Ishikawa (cell line): ENCODE measurements around the gene ZNF14.

Source experiments
- EGR1 ChIP-seq: IDR thresholded peaks from 2 replicates; pipeline ENCODE4 v1.6.1; 2012
- EP300 ChIP-seq: IDR thresholded peaks from 2 replicates; pipeline ENCODE4 v1.6.1; 2012; ENCODE audit warnings: borderline replicate concordance
- FOXM1 ChIP-seq: IDR thresholded peaks from 2 replicates; pipeline ENCODE4 v1.6.1; 2012; ENCODE audit warnings: low read depth, borderline replicate concordance
- NFIC ChIP-seq: IDR thresholded peaks from 2 replicates; pipeline ENCODE4 v1.6.1; 2012
- RAD21 ChIP-seq: IDR thresholded peaks from 2 replicates; pipeline ENCODE4 v1.6.1; 2012; ENCODE audit warnings: low read depth
- REST ChIP-seq: IDR thresholded peaks from 2 replicates; pipeline ENCODE4 v1.6.1; 2012; ENCODE audit warnings: low read depth, mild to moderate bottlenecking
- TCF12 ChIP-seq: IDR thresholded peaks from 2 replicates; pipeline ENCODE4 v1.6.1; 2012; ENCODE audit warnings: low read depth
- TEAD4 ChIP-seq: IDR thresholded peaks from 2 replicates; pipeline ENCODE4 v1.6.1; 2012

GRCh38 chr19:19670070-19670551, 62.8 kb downstream of the ZNF14 start:
- TF ChIP-seq FOXM1 (no peak), TCF12 (no peak), NFIC (no peak), TEAD4 (no peak), EP300 (no peak), REST (no peak), EGR1 (no peak), RAD21 (no peak)
